ENCODE data around the gene GON4L. TPM values are rescaled to one million over a fixed set of nuclear protein-coding genes. Genes with fewer than 3 reads are reported as not detected.
"Not testable (repeated sequence)": the region's sequence is repeated elsewhere in the genome, so short reads cannot be mapped to it uniquely, and the experiment has no call there.

GON4L gene
- total RNA-seq, 1 donor from 2014 or later: 34.2 TPM

GRCh38 chr1:155709391-155709790, 147.6 kb downstream of the GON4L start:
- DNase-seq (ENCODE audit: extremely low read depth, low read depth, low spot score): no peak

DNA sequence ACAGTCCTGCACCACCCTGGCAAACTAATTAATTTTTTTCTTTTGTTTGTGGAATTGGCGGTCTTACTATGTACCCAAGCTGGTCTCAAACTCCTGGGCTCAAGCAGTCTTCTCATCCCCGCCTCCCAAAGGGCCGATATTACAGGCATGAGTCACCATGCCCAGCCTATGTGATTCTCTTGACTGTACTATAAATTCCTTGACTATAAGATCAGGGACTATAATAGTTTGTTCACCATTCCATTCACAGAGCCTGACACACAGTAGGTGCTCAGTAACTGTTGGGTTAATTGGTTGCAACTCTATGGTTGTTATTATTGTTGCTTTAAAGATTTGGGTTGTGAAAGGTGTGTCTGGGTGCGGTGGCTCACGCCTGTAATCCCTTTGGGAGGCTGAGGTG, 150.9 kb downstream of the GON4L start:
- no peak for DNase-seq (ENCODE audit: extremely low read depth, low read depth, low spot score)

DNA sequence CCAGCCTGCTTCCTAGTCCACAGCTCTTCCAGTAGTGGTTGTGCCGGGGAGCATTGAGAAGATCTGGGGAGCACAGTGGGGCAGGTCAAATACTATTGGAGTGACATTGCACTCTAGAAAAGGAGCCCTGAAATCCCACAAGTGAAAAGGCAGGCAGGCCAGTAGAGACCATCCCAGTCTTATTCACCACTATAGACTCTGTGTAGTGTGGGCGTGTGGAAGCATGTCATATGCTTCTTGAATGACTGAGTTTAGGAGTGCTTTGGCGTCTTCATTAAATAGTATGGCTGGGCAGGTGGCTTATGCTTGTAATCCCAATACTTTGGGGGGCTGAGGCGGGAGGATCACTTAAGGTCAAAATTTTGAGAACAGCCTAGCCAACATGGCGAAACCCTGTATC, 152.6 kb downstream of the GON4L start:
- not testable (repeated sequence) for DNase-seq (ENCODE audit: extremely low read depth, low read depth, low spot score)

GRCh38 chr1:155703216-155703615, 153.8 kb downstream of the GON4L start:
- DNase-seq (ENCODE audit: extremely low read depth, low read depth, low spot score): no peak

DNA sequence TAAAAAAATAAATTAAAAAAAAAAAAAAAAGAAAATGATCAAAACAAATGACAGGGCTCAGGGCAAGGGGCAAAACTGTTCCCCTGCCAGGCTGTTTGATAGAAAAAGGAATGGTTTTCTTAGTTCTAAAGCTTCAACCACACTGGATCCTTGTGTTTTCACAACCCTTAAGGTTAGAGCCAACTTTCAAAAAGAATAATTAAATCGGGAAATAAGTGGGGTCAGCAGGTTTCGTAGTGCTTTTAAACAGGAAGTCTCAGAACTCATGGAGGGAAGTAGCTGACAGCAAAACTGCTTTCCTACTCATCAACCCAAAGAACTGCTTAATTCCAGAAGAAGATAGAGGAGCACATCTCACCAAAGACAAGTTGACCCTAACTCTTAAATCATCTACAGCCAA, 155.3 kb downstream of the GON4L start:
- DNase-seq (ENCODE audit: extremely low read depth, low read depth, low spot score): not testable (repeated sequence)

Other genes starting within 250 kb of the GON4L start
- gene MSTO1, start 247.0 kb downstream of the GON4L start, total RNA-seq: 11.0 and 15.9 TPM in 2 replicates
- 19.8 and 42.1 TPM in 2 replicates for gene YY1AP1, start 168.4 kb downstream of the GON4L start, total RNA-seq
- 136 and 142 TPM in 2 replicates for gene DAP3, start 168.1 kb downstream of the GON4L start, total RNA-seq
- gene SYT11, start 2.4 kb upstream of the GON4L start, total RNA-seq: 31.2 and 34.4 TPM in 2 replicates
- 53.6 and 60.8 TPM in 2 replicates for gene RIT1, start 54.1 kb upstream of the GON4L start, total RNA-seq
- 24.5 and 34.8 TPM in 2 replicates for gene KHDC4, start 77.2 kb upstream of the GON4L start, total RNA-seq
- not detected in 2 replicates for gene RXFP4, start 84.4 kb upstream of the GON4L start, total RNA-seq
- 92.3 and 105 TPM in 2 replicates for gene ARHGEF2, start 121.3 kb upstream of the GON4L start, total RNA-seq
- gene SSR2, start 163.7 kb upstream of the GON4L start, total RNA-seq: 464 and 497 TPM in 2 replicates
- gene UBQLN4, start 196.6 kb upstream of the GON4L start, total RNA-seq: 31.0 and 34.0 TPM in 2 replicates
- 96.2 and 113 TPM in 2 replicates for gene LAMTOR2, start 197.6 kb upstream of the GON4L start, total RNA-seq
- gene RAB25, start 203.9 kb upstream of the GON4L start, total RNA-seq: not detected in 2 replicates
- 10.5 and 11.6 TPM in 2 replicates for gene MEX3A, start 225.3 kb upstream of the GON4L start, total RNA-seq

All from glomerular endothelial cell (primary cell).